LNCaP clone FGC (cell line): Measurements from ENCODE around the gene GNA15.

Experiments
- DNase-seq: peaks from one replicate; pipeline ENCODE4 v3.0.0-alpha.2; 2011; ENCODE audit warnings: low read depth
- H3K4me3 ChIP-seq: 2 replicates; pipeline ENCODE4 v1.5.1; 2011; ENCODE audit warnings: mild to moderate bottlenecking, low read depth, low read length, control low read depth
- TF ChIP-seq, protein P1 (sequence below): IDR thresholded peaks from 2 replicates; pipeline ENCODE4 v1.5.1; 2012; ENCODE audit warnings: mild to moderate bottlenecking; ENCODE audit not compliant: control insufficient read depth, insufficient read depth; ENCODE audit errors: extremely low read depth

GNA15 gene

DNA sequence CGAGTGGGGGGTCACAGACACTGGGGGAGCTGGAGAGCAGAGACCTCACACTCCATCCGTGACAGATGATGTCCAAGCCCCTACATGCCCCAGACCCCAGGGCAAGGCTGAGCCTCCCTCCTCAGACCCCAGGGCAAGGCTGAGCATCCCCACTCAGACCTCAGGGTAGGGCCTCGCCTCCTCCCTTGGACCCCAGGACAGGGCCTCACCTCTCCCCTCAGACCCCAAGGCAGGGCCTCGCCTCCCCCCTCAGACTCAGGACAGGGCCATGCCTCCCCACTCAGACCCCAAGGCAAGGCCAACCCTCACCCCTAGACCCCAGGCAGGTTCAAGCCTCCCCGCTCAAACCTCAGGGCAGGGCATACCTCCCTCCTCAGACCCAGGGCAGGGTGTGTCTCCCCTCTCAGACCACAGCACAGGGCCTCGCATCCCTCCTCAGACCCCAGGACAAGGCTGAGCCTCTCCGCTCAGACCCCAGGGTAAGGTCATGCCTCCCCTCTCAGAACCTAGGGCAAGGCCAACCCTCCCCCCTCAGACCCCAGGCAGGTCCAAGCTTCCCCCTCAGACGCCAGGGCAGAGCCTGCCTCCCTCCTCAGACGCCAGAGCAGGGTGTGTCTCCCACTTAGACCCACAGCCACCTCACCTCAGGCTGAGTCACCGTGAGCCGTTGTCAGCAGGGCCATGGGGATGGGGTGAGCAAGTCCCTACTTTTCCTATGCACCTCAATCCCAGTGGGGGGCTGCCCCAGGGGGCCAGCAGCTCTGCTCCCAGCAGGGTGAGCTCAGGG lies 41.1 kb downstream of the GNA15 start:
- H3K4me3 ChIP-seq, result 0 out of 2 replicates have a peak overlapping the region, but pooled peaks have one; percentile 19
- no peak for DNase-seq
- TF ChIP-seq, protein P1, sequence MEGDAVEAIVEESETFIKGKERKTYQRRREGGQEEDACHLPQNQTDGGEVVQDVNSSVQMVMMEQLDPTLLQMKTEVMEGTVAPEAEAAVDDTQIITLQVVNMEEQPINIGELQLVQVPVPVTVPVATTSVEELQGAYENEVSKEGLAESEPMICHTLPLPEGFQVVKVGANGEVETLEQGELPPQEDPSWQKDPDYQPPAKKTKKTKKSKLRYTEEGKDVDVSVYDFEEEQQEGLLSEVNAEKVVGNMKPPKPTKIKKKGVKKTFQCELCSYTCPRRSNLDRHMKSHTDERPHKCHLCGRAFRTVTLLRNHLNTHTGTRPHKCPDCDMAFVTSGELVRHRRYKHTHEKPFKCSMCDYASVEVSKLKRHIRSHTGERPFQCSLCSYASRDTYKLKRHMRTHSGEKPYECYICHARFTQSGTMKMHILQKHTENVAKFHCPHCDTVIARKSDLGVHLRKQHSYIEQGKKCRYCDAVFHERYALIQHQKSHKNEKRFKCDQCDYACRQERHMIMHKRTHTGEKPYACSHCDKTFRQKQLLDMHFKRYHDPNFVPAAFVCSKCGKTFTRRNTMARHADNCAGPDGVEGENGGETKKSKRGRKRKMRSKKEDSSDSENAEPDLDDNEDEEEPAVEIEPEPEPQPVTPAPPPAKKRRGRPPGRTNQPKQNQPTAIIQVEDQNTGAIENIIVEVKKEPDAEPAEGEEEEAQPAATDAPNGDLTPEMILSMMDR, result no peak

DNA sequence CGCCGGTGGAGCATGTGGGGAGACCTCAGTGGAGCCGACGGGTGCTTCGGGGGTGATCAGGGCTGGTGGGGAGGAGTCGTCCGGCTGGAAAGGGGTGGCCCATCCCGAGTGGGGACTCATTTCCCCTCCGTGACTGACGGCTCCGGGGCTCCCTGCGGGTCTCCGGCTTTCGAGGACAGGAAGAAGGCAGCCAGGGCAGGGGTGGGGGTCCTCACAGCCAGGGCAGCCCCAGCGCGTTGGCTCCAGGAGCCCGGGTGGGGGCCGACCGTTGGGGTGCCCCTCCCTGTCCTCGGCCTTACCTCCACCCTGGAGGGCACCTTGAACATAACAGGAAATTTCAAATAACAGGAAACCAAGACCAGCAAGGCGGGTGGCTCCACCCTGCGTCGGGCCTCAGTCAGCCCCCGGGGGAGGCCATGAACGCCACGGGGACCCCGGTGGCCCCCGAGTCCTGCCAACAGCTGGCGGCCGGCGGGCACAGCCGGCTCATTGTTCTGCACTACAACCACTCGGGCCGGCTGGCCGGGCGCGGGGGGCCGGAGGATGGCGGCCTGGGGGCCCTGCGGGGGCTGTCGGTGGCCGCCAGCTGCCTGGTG lies 42.6 kb downstream of the GNA15 start, which contains the start of gene S1PR4:
Gene S1PR4 (plus strand): TSS at position 393 of the 596 bp plus-strand sequence. CDS start 24 bp downstream, at position 417.
- TF ChIP-seq, protein P1, result no peak
- no peak for DNase-seq
- H3K4me3 ChIP-seq, result no peak within 1 kb of the TSS

DNA sequence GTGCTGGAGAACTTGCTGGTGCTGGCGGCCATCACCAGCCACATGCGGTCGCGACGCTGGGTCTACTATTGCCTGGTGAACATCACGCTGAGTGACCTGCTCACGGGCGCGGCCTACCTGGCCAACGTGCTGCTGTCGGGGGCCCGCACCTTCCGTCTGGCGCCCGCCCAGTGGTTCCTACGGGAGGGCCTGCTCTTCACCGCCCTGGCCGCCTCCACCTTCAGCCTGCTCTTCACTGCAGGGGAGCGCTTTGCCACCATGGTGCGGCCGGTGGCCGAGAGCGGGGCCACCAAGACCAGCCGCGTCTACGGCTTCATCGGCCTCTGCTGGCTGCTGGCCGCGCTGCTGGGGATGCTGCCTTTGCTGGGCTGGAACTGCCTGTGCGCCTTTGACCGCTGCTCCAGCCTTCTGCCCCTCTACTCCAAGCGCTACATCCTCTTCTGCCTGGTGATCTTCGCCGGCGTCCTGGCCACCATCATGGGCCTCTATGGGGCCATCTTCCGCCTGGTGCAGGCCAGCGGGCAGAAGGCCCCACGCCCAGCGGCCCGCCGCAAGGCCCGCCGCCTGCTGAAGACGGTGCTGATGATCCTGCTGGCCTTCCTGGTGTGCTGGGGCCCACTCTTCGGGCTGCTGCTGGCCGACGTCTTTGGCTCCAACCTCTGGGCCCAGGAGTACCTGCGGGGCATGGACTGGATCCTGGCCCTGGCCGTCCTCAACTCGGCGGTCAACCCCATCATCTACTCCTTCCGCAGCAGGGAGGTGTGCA lies 43.3 kb downstream of the GNA15 start:
- TF ChIP-seq, protein P1, result no peak
- DNase-seq, result no peak
- no peak overlapping the region for H3K4me3 ChIP-seq

DNA sequence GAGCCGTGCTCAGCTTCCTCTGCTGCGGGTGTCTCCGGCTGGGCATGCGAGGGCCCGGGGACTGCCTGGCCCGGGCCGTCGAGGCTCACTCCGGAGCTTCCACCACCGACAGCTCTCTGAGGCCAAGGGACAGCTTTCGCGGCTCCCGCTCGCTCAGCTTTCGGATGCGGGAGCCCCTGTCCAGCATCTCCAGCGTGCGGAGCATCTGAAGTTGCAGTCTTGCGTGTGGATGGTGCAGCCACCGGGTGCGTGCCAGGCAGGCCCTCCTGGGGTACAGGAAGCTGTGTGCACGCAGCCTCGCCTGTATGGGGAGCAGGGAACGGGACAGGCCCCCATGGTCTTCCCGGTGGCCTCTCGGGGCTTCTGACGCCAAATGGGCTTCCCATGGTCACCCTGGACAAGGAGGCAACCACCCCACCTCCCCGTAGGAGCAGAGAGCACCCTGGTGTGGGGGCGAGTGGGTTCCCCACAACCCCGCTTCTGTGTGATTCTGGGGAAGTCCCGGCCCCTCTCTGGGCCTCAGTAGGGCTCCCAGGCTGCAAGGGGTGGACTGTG lies 44.0 kb downstream of the GNA15 start:
- TF ChIP-seq, protein P1, result no peak
- H3K4me3 ChIP-seq, result no peak overlapping the region
- no peak for DNase-seq

DNA sequence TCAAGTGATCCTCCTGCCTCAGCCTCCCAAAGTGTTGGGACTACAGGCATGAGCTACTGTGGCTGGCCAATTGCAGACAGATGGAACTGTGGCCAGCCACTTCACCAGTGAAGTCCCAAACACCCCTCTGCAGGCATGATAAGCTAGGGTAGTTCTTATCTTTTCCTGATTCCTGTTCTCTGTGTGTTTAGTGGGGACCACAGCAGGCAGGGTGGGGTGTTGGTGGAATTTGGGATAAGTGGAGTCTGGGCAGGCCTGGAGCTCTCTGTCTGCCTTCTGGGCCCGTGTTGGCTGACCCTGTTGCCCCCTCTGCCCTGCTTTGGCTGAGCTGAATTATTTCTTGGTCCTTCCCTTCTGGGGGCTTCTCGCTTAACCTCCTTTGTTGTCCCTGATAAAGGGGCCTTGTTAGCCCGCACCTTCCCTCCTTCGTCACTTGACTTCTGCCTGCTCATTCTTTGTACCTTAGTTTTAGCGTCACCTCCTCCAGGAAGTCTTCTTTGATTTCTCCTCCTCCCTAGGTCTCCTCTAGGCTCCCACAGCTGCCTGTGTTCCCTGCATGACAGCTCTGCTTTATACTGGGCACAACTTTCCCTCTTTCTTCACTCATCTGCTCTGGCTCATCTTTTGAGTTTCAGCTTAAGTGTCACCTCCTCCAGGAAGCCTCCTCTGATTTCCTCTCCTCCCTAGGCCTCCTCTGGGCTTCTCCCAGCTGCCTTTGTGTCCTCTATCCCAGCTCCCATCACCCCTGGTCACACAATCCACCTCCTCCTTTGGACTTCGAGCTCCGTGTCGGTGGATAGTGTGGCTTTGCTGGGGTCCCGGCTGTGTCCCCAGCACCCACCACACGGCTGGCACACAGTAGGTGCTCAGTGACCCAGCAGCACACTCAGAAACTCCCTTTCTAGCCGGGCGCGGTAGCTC lies 48.1 kb downstream of the GNA15 start:
- TF ChIP-seq, protein P1, result no peak
- no peak for DNase-seq
- H3K4me3 ChIP-seq, result no peak overlapping the region
